ENCODE data around the gene ZNF358.

Gene ZNF358

GRCh38 chr19:7550987-7551761, 35.3 kb downstream of the ZNF358 start:
- intact Hi-C loops (cut with DNase I), result loop anchor here (1.0 kb wide), 1 partner anchor 16 kb away; the partner anchor contains the start of gene PNPLA6
- peak; percentile 51 to 97 (median 78) for DNase-seq

DNA sequence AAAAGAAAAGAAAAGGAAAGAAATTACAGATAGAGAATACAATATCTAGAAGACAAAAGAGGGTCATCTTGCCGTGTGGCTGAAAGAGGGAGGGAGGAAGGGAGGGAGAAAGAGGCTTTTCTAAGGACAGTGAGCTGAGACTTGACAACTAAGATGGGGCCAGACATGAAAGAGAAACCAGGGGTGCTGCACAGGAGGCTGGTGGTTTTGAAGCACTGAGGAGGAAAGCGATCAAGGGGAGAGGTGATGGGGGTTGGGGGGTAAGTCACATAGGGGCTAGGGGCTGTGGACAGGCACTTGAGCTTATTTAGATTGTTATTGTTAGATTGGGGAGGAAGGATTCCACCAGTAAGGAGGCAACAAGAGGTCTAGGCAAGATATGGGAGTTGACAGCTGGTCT, 36.9 kb downstream of the ZNF358 start:
- intact Hi-C loops (cut with DNase I), result no loop called here

DNA sequence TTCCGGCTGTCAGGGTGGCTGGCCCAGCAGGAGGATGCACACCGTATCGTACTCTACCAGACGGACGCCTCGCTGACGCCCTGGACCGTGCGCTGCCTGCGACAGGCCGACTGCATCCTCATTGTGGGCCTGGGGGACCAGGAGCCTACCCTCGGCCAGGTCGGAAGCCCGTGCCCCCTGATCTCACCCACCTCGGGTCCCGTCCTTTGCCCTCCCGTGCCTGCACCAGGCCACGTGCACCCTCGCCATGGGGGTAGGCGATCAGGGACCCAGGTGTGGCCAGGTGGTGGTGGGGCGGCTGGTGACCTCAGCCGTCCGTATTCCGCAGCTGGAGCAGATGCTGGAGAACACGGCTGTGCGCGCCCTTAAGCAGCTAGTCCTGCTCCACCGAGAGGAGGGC, 38.7 kb downstream of the ZNF358 start:
- DNase-seq, result peak in 1 of 10 donors; percentile 83
- intact Hi-C loops (cut with DNase I), result no loop called here

More for the DNA sequence above, 36.9 kb downstream of the ZNF358 start:
- DNase-seq, result no peak

GRCh38 chr19:7554990-7555864, 39.3 kb downstream of the ZNF358 start:
- DNase-seq, result no peak
- intact Hi-C loops (cut with DNase I), result no loop called here

DNA sequence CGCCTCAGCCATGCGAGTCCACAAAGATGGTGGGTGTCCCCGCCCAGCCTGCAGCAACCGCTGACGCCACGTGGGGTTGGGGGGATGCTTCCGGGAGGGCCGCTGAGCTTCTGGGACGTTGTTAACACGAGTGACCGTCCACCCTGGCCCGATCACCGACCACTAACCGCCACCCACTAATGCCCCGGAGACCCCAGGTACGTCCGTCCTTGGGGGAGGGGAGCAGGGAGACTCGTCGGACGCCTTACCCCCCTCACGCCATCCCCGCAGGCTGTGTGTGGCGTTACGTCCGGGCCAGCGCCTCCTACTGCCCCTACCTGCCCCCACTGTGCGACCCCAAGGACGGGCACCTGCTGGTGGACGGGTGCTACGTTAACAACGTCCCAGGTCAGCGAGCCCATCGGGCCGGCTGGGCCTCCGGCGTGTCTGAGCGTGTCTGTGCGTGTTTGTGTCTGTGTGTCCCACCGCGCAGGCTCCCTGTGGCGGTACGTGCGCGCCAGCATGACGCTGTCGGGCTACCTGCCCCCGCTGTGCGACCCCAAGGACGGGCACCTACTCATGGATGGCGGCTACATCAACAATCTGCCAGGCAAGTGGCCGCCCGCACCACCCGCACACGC, 40.9 kb downstream of the ZNF358 start:
- intact Hi-C loops (cut with DNase I), result no loop called here

GRCh38 chr19:7558667-7559066, 42.8 kb downstream of the ZNF358 start:
- intact Hi-C loops (cut with DNase I), result no loop called here
- no peak for DNase-seq

More for the DNA sequence above, 40.9 kb downstream of the ZNF358 start:
- peak in 1 of 10 donors; percentile 68 for DNase-seq

DNA sequence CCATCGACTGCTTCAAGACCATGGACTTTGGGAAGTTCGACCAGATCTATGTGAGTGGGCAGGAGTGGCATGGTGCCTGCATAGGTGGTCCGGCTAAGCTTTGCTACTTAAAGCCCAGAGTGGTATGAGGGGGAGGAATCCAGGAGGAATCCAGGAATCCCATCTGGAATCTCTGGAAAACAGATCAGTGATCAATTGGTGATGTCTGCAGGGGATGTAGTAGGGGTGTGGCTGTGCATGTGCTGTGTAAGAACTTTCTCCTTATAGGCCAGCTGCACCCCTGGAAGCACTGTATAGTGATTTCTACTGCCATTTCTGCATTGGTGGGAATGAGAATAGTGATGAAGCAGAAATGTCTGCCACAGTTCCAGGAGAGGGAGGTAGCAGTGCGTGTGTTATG, 43.2 kb downstream of the ZNF358 start:
- DNase-seq, result no peak
- intact Hi-C loops (cut with DNase I), result no loop called here

DNA sequence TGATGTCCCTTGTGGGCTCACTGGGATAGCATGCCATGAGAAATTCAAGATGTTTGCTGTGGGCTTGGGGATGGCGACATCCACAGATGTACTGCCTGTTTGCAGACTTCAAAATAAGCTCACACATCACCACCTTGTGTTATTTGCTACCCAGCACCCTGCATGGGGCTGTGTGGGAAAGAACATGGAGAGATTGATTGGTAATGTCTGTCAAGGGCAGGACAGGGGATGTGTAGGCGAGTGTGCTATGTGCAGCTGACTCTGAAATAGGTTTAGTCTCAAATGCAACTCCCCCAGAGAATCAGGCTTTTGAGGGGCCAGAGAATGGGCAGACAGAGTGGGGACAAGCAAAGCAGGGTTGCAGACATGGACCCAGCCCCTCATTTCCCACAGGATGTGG, 44.4 kb downstream of the ZNF358 start:
- no peak for DNase-seq
- intact Hi-C loops (cut with DNase I), result loop anchor here (10.0 kb wide), 1 partner anchor 115 kb away; the partner anchor contains the start of gene MCEMP1

DNA sequence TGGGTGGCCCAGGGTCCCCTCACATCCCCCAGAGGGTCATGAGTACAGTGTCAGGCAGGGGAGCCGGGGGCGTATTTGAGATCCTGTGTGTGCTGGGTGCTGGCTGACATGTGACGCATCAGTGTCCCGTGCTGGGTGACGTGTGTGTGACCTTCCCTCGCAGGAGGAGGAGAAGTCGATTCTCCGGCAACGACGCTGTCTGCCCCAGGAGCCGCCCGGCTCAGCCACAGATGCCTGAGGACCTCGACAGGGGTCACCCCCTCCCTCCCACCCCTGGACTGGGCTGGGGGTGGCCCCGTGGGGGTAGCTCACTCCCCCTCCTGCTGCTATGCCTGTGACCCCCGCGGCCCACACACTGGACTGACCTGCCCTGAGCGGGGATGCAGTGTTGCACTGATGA, 45.4 kb downstream of the ZNF358 start:
- intact Hi-C loops (cut with DNase I), result loop anchor here (10.0 kb wide), 1 partner anchor 113 kb away; the partner anchor contains the start of gene MCEMP1
- no peak for DNase-seq

- intact Hi-C loops (cut with DNase I), result loop anchor here (10.0 kb wide), 1 partner anchor 112 kb away; the partner anchor contains the start of gene MCEMP1
- no peak for DNase-seq
These were observed 46.9 kb downstream of the ZNF358 start for GRCh38 chr19:7562646-7563393.

GRCh38 chr19:7564866-7565265, 49.0 kb downstream of the ZNF358 start:
- intact Hi-C loops (cut with DNase I), result loop anchor here (5.0 to 10.0 kb wide), 2 partner anchors 110 to 232 kb away; partner anchors contain the start of gene MCEMP1
- DNase-seq, result no peak

DNA sequence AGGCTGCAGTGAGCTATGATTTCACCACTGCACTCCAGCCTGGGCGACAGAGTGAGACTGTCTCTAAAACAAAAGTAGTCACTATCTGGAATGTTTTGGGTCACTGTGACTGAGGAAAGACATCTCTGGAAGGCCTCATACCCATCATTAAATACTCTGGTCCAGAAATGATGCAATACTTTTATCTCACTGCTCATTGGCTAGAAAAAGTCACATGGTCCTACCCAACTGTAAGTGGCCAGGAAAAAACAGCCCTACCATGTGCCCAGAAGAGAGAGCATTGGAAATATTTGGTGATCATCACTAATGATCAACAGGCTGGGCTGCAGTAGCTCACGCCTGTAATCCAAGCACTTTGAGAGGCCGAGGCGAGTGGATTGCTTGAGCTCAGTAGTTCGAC, 49.4 kb downstream of the ZNF358 start:
- intact Hi-C loops (cut with DNase I), result loop anchor here (5.0 to 10.0 kb wide), 2 partner anchors 109 to 232 kb away; partner anchors contain the start of gene MCEMP1
- no peak for DNase-seq

Measured in posterior cingulate gyrus (tissue), 11 donors.